PC-3 (cell line): ENCODE results near the gene INKA2.

Experiments
- CTCF ChIP-seq: fragments of 300-600 bp; sonication (generic); conservative IDR thresholded peaks from 2 replicates; pipeline ENCODE4 v1.5.1; 2017; ENCODE audit warnings: antibody characterized with exemption, low read depth, mild to moderate bottlenecking, low read length
- EZH2 ChIP-seq: fragments of 300-600 bp; sonication (generic); IDR thresholded peaks from one replicate; pipeline ENCODE4 v1.6.1; 2017; ENCODE audit warnings: antibody characterized with exemption, mild to moderate bottlenecking, low read length; ENCODE audit not compliant: unreplicated experiment
- EZH2phosphoT487 ChIP-seq: fragments of 300-600 bp; sonication (generic); IDR thresholded peaks from 2 replicates; pipeline ENCODE4 v1.6.1; 2018; ENCODE audit warnings: mild to moderate bottlenecking, antibody characterized with exemption, low read length, borderline replicate concordance

- TF ChIP-seq CTCF, result no peak
- no peak for TF ChIP-seq EZH2phosphoT487
- TF ChIP-seq EZH2, result no peak
These were observed 21.7 kb downstream of the INKA2 start for GRCh38 chr1:111717450-111717849.
